Activated naive CD8-positive, alpha-beta T cell treated with anti-CD3 and anti-CD28 coated beads, Interleukin-2, amount 10 ng/mL, durations not matched to agents 7 days and 5 days (primary cell): Measurements from ENCODE around the gene CASP5. TPM values are rescaled to one million over a fixed set of nuclear protein-coding genes. Genes with fewer than 3 reads are reported as not detected.
"Not testable (repeated sequence)": the region's sequence is repeated elsewhere in the genome, so short reads cannot be mapped to it uniquely, and the experiment has no call there.

ENCODE experiments used
- ATAC-seq: fragments of 150-1000 bp; cut with Tn5 transposase; one replicate; pipeline ENCODE4 v1.10.0; 2021; ENCODE audit warnings: low read depth, moderate library complexity
- POLR2A ChIA-PET: fragments of 350-600 bp; sonication (Branson Sonifier 250); formaldehyde crosslinking; loops from one replicate; lab custom pipeline; 2021; ENCODE audit warnings: antibody characterized with exemption; lab: Charles Lee
- DNase-seq: peaks from one replicate; pipeline ENCODE4 v3.0.0; 2021
- H3K27ac Mint-ChIP-seq: one replicate; pipeline ENCODE4 v1.8.0; 2022; ENCODE audit warnings: mild to moderate bottlenecking, mixed read lengths
- H3K27me3 Mint-ChIP-seq: one replicate; pipeline ENCODE4 v1.8.0; 2022; ENCODE audit warnings: mild to moderate bottlenecking, moderate library complexity, mixed read lengths
- H3K36me3 Mint-ChIP-seq: one replicate; pipeline ENCODE4 v1.8.0; 2021; ENCODE audit warnings: mild to moderate bottlenecking, mixed read lengths
- H3K4me1 Mint-ChIP-seq: one replicate; pipeline ENCODE4 v1.8.0; 2021; ENCODE audit warnings: mixed read lengths
- H3K4me3 Mint-ChIP-seq: one replicate; pipeline ENCODE4 v1.8.0; 2022; ENCODE audit warnings: mild to moderate bottlenecking, moderate library complexity, mixed read lengths
- H3K9me3 Mint-ChIP-seq: one replicate; pipeline ENCODE4 v1.8.0; 2021; ENCODE audit warnings: mixed read lengths
- total RNA-seq, 2 experiments: library from RNA; stranded (reverse); gene quantifications; one replicate each; pipeline ENCODE4 v1.2.3, GENCODE V29; 2021

Gene CASP5
- total RNA-seq, 2 experiments from 2014 or later, result not detected

DNA sequence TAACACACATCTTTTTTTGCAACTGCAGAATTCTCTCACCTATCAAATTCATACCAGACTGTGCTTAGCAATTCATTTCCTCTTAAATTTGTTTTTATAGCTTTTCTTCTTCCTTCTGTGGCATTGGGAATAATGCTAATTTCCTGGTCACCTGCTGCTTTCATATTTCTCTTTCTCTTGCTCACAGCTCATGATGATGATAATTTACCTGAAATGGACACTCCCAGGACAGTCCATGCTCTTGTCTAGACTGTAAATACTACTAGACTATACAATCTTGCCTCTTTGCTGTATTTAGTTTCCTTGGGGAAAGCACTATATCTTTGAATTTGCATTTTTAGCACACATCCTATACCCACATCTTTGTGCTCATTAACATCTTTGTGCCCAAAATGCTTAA, 15.5 kb downstream of the CASP5 start:
- H3K4me3 Mint-ChIP-seq, result no peak overlapping the region
- no peak overlapping the region for H3K27ac Mint-ChIP-seq
- ATAC-seq (no peak), DNase-seq (no peak)
- no peaks in the 10 kb centered on the region for H3K27me3 Mint-ChIP-seq
- POLR2A ChIA-PET, result interaction anchor here (0.6 kb wide), 1 partner anchor 28 kb away, joined by 3 read pairs; the partner anchor contains the start of gene CASP1
- H3K36me3 Mint-ChIP-seq, result no peaks in the 10 kb centered on the region
- no peaks in the 10 kb centered on the region for H3K4me1 Mint-ChIP-seq
- no peaks in the 10 kb centered on the region for H3K9me3 Mint-ChIP-seq

DNA sequence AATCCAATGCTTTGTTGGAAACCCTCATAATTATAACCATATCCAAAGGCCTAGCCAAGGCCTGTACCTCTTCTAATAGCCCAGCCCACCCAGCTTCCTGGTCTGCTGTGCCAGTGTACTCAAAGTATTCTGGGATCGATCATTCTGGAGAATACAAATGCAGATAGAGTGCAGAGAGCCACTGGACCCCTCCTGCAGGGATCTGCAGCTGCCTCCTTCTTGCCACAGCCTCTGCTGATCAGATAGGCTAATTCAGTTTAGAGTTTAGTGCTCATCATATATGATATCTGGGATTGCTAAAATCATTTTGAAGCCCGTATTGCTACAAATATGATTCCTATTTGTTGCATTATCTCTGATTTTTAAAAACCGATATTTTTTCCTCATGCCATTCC, 17.5 kb downstream of the CASP5 start:
- ATAC-seq (no peak), DNase-seq (no peak)
- no peak overlapping the region for H3K4me3 Mint-ChIP-seq
- no peaks in the 10 kb centered on the region for H3K27me3 Mint-ChIP-seq
- H3K4me1 Mint-ChIP-seq, result peaks cover 6% of the 10 kb centered on the region
- no peaks in the 10 kb centered on the region for H3K36me3 Mint-ChIP-seq
- H3K9me3 Mint-ChIP-seq, result no peaks in the 10 kb centered on the region
- H3K27ac Mint-ChIP-seq, result no peak overlapping the region
- POLR2A ChIA-PET, result no interaction called here

DNA sequence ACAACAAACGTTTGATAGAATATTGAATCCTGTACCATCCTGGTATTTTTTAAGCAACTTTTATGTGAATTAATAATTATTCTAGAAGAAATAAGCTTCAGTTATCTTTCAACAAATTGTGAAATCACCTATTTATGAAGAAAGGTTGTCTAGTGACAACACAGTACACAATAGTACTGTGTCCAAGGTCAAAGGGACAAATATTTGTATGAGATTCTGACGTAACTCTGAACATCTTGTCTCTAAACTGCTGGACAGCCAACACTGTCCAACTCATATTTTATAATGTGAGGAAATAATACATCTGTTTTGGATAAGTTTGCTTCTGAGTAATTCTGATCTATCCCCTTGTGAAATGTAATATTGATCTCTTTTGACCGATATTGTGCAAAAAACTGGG, 18.9 kb downstream of the CASP5 start:
- Mint-ChIP-seq H3K9me3 (no peaks in the 10 kb centered on the region), H3K36me3 (no peaks in the 10 kb centered on the region), H3K27me3 (no peaks in the 10 kb centered on the region), H3K27ac (no peak overlapping the region), H3K4me1 (peaks cover 11% of the 10 kb centered on the region), H3K4me3 (no peak overlapping the region)
- POLR2A ChIA-PET, result no interaction called here
- no peak for DNase-seq
- ATAC-seq, result no peak

DNA sequence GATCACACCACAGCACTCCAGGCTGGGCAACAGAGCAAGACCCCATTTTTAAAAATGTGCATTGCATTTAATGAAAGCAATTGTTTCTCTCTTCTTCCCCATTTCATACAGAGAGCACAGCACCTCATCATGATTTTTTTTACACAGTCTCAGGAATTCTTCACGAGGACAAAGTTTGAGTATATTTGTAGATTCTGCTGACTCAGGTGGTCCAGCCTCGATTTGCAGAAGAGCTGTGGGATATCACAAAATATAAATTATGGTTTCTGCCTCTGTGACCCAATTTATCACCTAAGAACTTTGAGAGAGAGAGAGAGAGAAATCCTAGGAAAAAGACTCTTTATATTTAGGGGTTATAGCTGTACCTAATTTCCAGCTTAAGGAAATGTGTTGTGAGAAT, 19.8 kb downstream of the CASP5 start:
- Mint-ChIP-seq H3K4me3 (no peak overlapping the region), H3K27ac (no peak overlapping the region), H3K27me3 (no peaks in the 10 kb centered on the region), H3K36me3 (no peaks in the 10 kb centered on the region), H3K4me1 (peaks cover 11% of the 10 kb centered on the region), H3K9me3 (no peaks in the 10 kb centered on the region)
- no peak for DNase-seq
- ATAC-seq, result no peak
- POLR2A ChIA-PET, result no interaction called here

DNA sequence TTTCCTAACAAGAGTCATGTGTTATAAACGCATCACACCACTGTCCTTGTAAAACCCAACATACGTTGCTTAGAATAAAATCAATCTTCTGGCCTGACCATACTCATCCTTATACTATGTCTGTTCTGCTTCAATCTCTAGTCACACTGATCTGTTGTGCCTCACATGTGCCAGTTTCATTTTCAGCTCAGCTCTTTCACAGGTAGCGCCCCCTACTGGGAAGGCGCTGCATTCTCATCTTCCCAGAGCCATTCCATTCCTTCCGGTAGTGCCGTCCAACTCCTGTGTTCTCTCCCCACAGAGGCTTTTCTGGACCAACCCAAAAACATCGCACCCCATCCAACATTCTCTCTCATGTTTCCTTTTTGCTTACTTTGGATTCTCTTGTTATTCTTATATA, 22.2 kb downstream of the CASP5 start:
- Mint-ChIP-seq H3K27ac (no peak overlapping the region), H3K4me1 (peaks cover 11% of the 10 kb centered on the region), H3K27me3 (no peaks in the 10 kb centered on the region), H3K4me3 (no peak overlapping the region), H3K9me3 (no peaks in the 10 kb centered on the region), H3K36me3 (no peaks in the 10 kb centered on the region)
- POLR2A ChIA-PET, result no interaction called here
- DNase-seq, result peak; percentile 53
- ATAC-seq, result peak; percentile 66

DNA sequence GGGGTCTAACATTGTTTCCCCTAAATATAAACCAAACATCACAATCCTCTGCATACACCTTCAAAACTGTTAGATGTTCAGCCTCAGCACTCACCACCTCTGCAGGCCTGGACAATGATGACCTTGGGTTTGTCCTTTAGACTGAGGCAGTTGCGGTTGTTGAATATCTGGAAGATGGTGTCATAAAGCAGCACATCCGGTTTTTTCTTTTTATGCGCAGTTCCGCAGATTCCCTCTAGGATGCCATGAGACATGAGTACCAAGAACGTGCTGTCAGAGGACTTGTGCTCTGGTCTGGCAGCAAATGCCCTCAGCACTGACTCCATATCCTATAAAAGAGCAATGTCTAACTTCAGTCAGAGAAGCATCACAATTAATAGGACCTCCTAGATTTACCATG, 22.8 kb downstream of the CASP5 start:
- ATAC-seq (no peak), DNase-seq (no peak)
- Mint-ChIP-seq H3K4me3 (no peak overlapping the region), H3K27ac (no peak overlapping the region), H3K27me3 (no peaks in the 10 kb centered on the region), H3K4me1 (peaks cover 11% of the 10 kb centered on the region), H3K36me3 (no peaks in the 10 kb centered on the region), H3K9me3 (peaks cover 2% of the 10 kb centered on the region)
- POLR2A ChIA-PET, result no interaction called here

DNA sequence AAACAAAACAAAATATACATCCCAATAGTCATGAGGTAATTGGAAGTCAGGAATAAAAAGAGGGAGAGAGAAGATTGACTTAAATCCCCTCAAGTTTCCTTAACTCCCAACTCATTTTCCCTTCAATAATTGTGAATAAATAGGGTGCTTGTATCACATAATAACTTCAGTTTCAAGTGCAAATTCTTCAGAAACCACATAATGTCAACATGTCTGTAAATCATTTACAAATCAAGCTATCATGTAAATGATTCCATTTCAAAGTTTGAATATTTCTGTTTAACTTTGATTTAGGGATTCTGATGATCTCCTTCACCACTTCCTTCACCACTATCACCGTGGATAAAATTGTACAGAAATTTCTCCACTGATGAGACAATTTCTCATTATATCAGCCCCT, 23.2 kb downstream of the CASP5 start:
- H3K9me3 Mint-ChIP-seq, result peaks cover 4% of the 10 kb centered on the region
- peaks cover 13% of the 10 kb centered on the region for H3K4me1 Mint-ChIP-seq
- no peaks in the 10 kb centered on the region for H3K36me3 Mint-ChIP-seq
- H3K27me3 Mint-ChIP-seq, result no peaks in the 10 kb centered on the region
- no peak overlapping the region for H3K27ac Mint-ChIP-seq
- no peak overlapping the region for H3K4me3 Mint-ChIP-seq
- POLR2A ChIA-PET, result no interaction called here
- no peak for DNase-seq
- no peak for ATAC-seq

DNA sequence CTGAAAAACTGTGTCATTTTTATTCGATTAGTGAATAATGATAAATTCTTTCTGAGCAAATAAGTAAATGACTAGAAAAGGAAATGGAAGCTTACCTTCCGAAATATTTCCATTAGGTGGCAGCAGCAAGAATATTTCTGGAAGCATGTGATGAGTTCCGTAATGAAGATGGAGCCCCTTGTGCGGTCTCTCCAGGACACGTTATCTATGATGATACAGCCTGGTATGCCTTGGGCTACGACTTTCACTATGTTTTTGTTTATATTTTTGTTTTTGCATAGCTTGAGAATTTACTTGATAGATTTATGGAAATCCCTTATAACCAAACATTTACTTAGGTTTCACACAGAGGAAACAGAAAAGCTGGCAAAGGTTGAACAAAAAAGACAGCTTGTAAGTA, 25.7 kb downstream of the CASP5 start:
- peaks cover 19% of the 10 kb centered on the region for H3K4me1 Mint-ChIP-seq
- no peak overlapping the region for H3K4me3 Mint-ChIP-seq
- H3K9me3 Mint-ChIP-seq, result peaks cover 4% of the 10 kb centered on the region
- ATAC-seq (no peak), DNase-seq (no peak)
- H3K36me3 Mint-ChIP-seq, result no peaks in the 10 kb centered on the region
- POLR2A ChIA-PET, result no interaction called here
- no peak overlapping the region for H3K27ac Mint-ChIP-seq
- H3K27me3 Mint-ChIP-seq, result no peaks in the 10 kb centered on the region

DNA sequence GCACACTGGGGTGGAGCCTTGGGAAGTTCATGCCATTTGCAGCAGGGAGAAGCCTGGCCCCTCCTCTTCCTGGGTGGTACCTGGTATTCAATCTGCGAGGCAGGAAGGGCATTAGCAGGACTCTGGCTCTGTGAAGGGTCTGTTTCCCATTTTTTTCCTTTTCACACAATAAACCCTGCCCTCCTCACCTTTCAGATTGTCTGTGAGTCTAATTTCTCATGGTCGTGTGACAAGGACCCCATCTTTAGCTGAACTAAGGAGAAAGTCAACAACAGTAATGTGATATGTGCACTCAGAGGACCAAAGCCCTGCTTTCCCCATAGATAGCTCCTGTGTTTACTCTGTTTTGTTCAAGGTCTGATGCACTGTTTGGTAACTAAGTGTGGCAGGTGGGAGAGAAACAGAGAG, 28.0 kb downstream of the CASP5 start:
- peaks cover 4% of the 10 kb centered on the region for H3K9me3 Mint-ChIP-seq
- ATAC-seq, result no peak
- no peak overlapping the region for H3K27ac Mint-ChIP-seq
- POLR2A ChIA-PET, result no interaction called here
- H3K27me3 Mint-ChIP-seq, result peaks cover 2% of the 10 kb centered on the region
- no peak for DNase-seq
- H3K4me3 Mint-ChIP-seq, result no peak overlapping the region
- no peaks in the 10 kb centered on the region for H3K36me3 Mint-ChIP-seq
- peaks cover 12% of the 10 kb centered on the region for H3K4me1 Mint-ChIP-seq

DNA sequence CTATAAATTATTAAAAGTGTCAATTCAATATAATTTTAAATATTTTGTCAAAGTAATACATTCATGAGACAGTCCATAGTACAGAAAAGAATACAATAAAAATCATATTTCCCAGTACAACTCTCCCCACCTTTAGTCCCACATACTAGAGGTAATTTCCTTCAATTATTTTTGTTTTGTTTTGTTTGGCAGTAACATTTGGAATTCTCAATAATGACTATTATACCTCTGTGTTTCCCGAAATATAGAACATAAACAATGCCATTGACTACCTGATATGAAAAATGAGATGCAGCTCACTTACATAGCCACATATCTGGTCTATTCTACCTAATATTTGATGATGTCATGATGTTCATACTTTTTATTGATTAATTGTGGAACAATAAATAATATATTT, 30.2 kb downstream of the CASP5 start:
- Mint-ChIP-seq H3K27me3 (peaks cover 10% of the 10 kb centered on the region), H3K4me3 (no peak overlapping the region), H3K27ac (no peak overlapping the region), H3K4me1 (peaks cover 8% of the 10 kb centered on the region), H3K36me3 (no peaks in the 10 kb centered on the region), H3K9me3 (peaks cover 11% of the 10 kb centered on the region)
- POLR2A ChIA-PET, result no interaction called here
- no peak for DNase-seq
- ATAC-seq, result no peak

DNA sequence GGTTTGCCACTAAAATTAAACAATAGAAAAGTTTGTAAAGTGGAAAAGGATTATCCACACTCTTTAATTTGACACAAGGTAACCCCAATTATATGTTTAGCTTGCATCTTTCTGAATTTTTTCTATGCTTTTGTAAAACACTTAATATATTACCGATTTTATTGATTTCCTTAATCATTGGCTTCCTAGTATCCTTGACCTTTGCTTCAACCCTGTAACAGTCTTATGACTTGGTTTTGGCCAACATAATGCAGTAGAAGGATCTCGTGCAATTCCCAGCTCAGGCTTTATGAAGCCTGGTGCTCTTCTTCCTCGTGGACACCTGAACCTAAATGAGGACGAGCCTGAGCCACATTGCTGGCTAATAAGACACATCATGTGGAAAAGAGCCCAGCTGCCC, 31.0 kb downstream of the CASP5 start:
- Mint-ChIP-seq H3K4me3 (no peak overlapping the region), H3K27ac (no peak overlapping the region), H3K36me3 (peaks cover 2% of the 10 kb centered on the region), H3K4me1 (peaks cover 8% of the 10 kb centered on the region), H3K9me3 (peaks cover 11% of the 10 kb centered on the region), H3K27me3 (peaks cover 10% of the 10 kb centered on the region)
- no peak for ATAC-seq
- POLR2A ChIA-PET, result no interaction called here
- DNase-seq, result no peak

DNA sequence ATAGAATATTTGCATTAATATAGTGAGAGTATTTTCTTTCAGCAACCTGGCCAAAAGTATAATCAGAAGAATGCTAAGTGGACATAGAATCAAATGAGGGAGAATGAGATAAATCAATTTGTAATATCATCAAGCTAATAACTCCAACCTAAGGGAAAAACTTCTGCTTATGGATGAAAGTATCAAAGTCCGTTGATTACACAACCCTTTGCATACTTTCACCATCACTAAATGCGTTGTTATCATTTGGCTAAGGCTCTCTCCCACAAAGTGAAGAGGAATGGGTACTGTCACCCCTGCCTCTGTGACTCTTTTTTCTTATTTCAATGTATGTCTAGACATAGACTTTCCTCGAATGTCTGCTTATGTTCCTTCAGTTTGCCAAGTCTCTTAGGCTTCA, 38.2 kb downstream of the CASP5 start:
- peaks cover 3% of the 10 kb centered on the region for H3K36me3 Mint-ChIP-seq

DNA sequence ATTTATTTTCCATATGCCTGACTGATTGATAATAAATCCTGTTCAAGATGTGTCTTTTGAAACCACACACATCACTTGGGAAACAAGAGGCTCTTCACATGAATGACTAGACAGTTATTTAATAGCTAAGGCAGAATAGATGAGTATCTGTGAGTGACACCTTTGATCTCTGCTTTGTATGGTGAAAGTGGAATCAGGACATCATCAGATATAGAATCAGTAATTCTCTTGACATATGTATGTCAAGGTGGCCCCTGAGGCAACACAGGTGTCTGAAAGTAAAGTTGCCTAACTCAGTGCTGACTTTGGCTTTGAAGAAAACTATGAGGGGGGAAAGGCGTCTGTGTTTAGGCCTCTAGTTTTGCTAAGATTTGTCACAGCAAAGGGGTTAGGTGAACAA, 43.1 kb downstream of the CASP5 start:
- H3K27me3 Mint-ChIP-seq, result peaks cover 2% of the 10 kb centered on the region
- H3K36me3 Mint-ChIP-seq, result peaks cover 2% of the 10 kb centered on the region
- POLR2A ChIA-PET, result no interaction called here
- no peak for ATAC-seq
- no peak for DNase-seq
- H3K9me3 Mint-ChIP-seq, result peaks cover 1% of the 10 kb centered on the region
- no peaks in the 10 kb centered on the region for H3K4me1 Mint-ChIP-seq
- H3K4me3 Mint-ChIP-seq, result no peak overlapping the region
- H3K27ac Mint-ChIP-seq, result no peak overlapping the region

More for the DNA sequence above, 38.2 kb downstream of the CASP5 start:
- Mint-ChIP-seq H3K4me1 (no peaks in the 10 kb centered on the region), H3K9me3 (peaks cover 9% of the 10 kb centered on the region), H3K27me3 (peaks cover 6% of the 10 kb centered on the region), H3K27ac (no peak overlapping the region), H3K4me3 (no peak overlapping the region)
- DNase-seq (no peak), ATAC-seq (no peak)
- POLR2A ChIA-PET, result no interaction called here

DNA sequence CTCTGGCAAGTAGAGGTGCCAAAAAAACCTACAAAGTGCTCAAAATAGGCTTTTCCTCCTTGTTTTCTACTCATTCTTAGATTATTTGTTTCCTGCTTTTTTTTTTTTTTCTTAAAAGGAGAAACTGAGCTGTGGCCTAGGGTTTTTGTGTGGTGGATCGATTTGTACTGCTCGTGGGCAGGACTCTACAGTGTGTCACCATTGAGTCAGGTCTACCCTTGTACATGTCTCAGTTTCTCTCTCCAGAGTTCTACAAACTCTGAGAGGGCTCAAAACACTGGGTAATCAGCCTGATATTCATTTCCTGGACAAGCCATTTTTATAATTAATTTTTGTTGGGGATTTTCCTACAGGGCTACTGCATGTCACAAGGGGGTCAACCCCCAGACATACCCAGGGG, 49.4 kb downstream of the CASP5 start:
- H3K9me3 Mint-ChIP-seq, result peaks cover 17% of the 10 kb centered on the region
- POLR2A ChIA-PET, result interaction anchor here (0.6 kb wide), 1 partner anchor 30 kb away, joined by 3 read pairs; no protein-coding TSS in a partner anchor
- H3K4me3 Mint-ChIP-seq, result no peak overlapping the region
- H3K27me3 Mint-ChIP-seq, result peaks cover 2% of the 10 kb centered on the region
- peaks cover 7% of the 10 kb centered on the region for H3K4me1 Mint-ChIP-seq
- peaks cover 18% of the 10 kb centered on the region for H3K36me3 Mint-ChIP-seq
- H3K27ac Mint-ChIP-seq, result no peak overlapping the region
- DNase-seq (no peak), ATAC-seq (no peak)

DNA sequence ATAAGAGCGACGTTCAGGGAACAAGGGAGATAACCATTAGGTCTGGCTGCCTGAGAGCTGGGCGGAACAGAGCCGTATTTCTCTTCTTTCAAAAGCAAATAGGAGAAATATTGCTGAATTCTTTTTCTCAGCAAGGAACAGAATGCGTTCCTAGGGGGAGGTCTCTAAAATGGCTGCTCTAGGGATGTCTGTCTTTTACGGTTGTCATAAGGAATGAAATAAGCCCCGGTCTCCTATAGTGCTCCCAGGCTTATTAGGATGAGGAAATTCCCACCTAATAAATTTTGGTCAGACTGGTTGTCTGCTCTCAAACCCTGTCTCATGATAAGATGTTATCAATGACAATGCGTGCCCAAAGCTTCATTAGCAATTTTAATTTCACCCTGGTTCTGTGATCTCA, 50.0 kb downstream of the CASP5 start:
- H3K27me3 Mint-ChIP-seq, POLR2A ChIA-PET: not testable (repeated sequence)

More for the DNA sequence above, 50.0 kb downstream of the CASP5 start:
- H3K36me3 Mint-ChIP-seq, result peaks cover 18% of the 10 kb centered on the region
- H3K4me3 Mint-ChIP-seq, DNase-seq, ATAC-seq, H3K4me1 Mint-ChIP-seq, H3K27ac Mint-ChIP-seq: not testable (repeated sequence)
- peaks cover 17% of the 10 kb centered on the region for H3K9me3 Mint-ChIP-seq
